OCI-LY3 (cell line): ENCODE data around the gene CCDC106.

ENCODE experiments used
- H2AFZ ChIP-seq: fragments of 200-600, 300-600 bp; shearing (Covaris generic); 2 replicates; pipeline ENCODE4 v1.6.0; 2014; ENCODE audit warnings: antibody characterized with exemption, low read depth, low read length
- H3K27ac ChIP-seq: fragments of 200-600, 300-600 bp; sonication (generic); 2 replicates; pipeline ENCODE4 v1.5.1; 2014; ENCODE audit warnings: mild to moderate bottlenecking, low read length, moderate library complexity, mixed read lengths
- H3K27me3 ChIP-seq: fragments of 200-600, 300-600 bp; sonication (generic); 2 replicates; pipeline ENCODE4 v1.6.1; 2014; ENCODE audit warnings: low read depth, low read length, mixed read lengths
- H3K36me3 ChIP-seq: fragments of 200-600, 300-600 bp; sonication (generic); replicated peaks from 2 replicates; pipeline ENCODE3; 2014; ENCODE audit warnings: low read depth, low read length, mixed read lengths
- H3K4me1 ChIP-seq: fragments of 300-600, 200-600 bp; sonication (generic); 2 replicates; pipeline ENCODE4 v1.6.1; 2014; ENCODE audit warnings: low read length, mixed read lengths
- H3K4me2 ChIP-seq: fragments of 200-600, 300-600 bp; sonication (generic); 2 replicates; pipeline ENCODE4 v1.6.1; 2014; ENCODE audit warnings: low read length, mixed read lengths
- H3K4me3 ChIP-seq: fragments of 300-600, 200-600 bp; sonication (generic); 2 replicates; pipeline ENCODE4 v1.5.1; 2014; ENCODE audit warnings: antibody characterized with exemption, mild to moderate bottlenecking, low read length, moderate library complexity
- H3K79me2 ChIP-seq: fragments of 300-600, 200-600 bp; shearing (Covaris generic); 2 replicates; pipeline ENCODE4 v1.6.1; 2014; ENCODE audit warnings: mild to moderate bottlenecking, low read length, mixed read lengths
- H3K9ac ChIP-seq: fragments of 300-600, 200-600 bp; shearing (Covaris generic); 2 replicates; pipeline ENCODE4 v1.6.0; 2014; ENCODE audit warnings: mild to moderate bottlenecking, low read length, moderate library complexity
- H3K9me3 ChIP-seq: fragments of 200-600, 300-600 bp; shearing (Covaris generic); 2 replicates; pipeline ENCODE4 v1.6.1; 2014; ENCODE audit warnings: low read length, mixed read lengths; ENCODE audit not compliant: insufficient read depth
- H4K20me1 ChIP-seq: fragments of 200-600, 300-600 bp; sonication (generic); 2 replicates; pipeline ENCODE4 v1.6.1; 2016; ENCODE audit warnings: low read length, mixed read lengths; ENCODE audit not compliant: insufficient read depth
- CTCF ChIP-seq: fragments of 200-600, 300-600 bp; sonication (generic); IDR thresholded peaks from 2 replicates; pipeline ENCODE4 v1.5.1; 2014; ENCODE audit warnings: antibody characterized with exemption, low read length, low read depth
- EZH2phosphoT487 ChIP-seq: fragments of 200-600 bp; shearing (Covaris generic); IDR thresholded peaks from 2 replicates; pipeline ENCODE4 v1.6.1; 2018; ENCODE audit warnings: antibody characterized with exemption, mixed run types, low read depth

Gene CCDC106

GRCh38 chr19:55687281-55688201, 39.5 kb downstream of the CCDC106 start:
- Histone ChIP-seq H3K79me2 (peaks cover 64% of the 10 kb centered on the region), H3K4me1 (no peaks in the 10 kb centered on the region), H3K9ac (no peak overlapping the region), H3K27me3 (no peaks in the 10 kb centered on the region), H3K4me3 (no peak overlapping the region), H3K27ac (no peak overlapping the region), H3K9me3 (no peaks in the 10 kb centered on the region), H3K4me2 (no peak overlapping the region), H4K20me1 (peaks cover 76% of the 10 kb centered on the region), H3K36me3 (peaks cover 70% of the 10 kb centered on the region), H2AFZ (no peak overlapping the region)
- TF ChIP-seq EZH2phosphoT487 = no peak

GRCh38 chr19:55688422-55689218, 40.6 kb downstream of the CCDC106 start:
- peaks cover 56% of the 10 kb centered on the region for H3K79me2 ChIP-seq
- H3K9me3 ChIP-seq = no peaks in the 10 kb centered on the region
- H3K27me3 ChIP-seq = no peaks in the 10 kb centered on the region
- no peak overlapping the region for H3K9ac ChIP-seq
- no peak overlapping the region for H3K4me3 ChIP-seq
- H3K4me2 ChIP-seq = no peak overlapping the region
- H3K4me1 ChIP-seq = no peaks in the 10 kb centered on the region
- peaks cover 74% of the 10 kb centered on the region for H4K20me1 ChIP-seq
- no peak overlapping the region for H3K27ac ChIP-seq
- H2AFZ ChIP-seq = no peak overlapping the region
- TF ChIP-seq CTCF = no peak
- TF ChIP-seq EZH2phosphoT487 = no peak
- H3K36me3 ChIP-seq = peaks cover 80% of the 10 kb centered on the region

- TF ChIP-seq EZH2phosphoT487 (no peak), CTCF (no peak)
- H4K20me1 ChIP-seq = peaks cover 65% of the 10 kb centered on the region
- peaks cover 79% of the 10 kb centered on the region for H3K36me3 ChIP-seq
- H3K79me2 ChIP-seq = peaks cover 47% of the 10 kb centered on the region
- no peak overlapping the region for H3K9ac ChIP-seq
- H3K9me3 ChIP-seq = no peaks in the 10 kb centered on the region
- no peak overlapping the region for H3K4me2 ChIP-seq
- H3K27ac ChIP-seq = no peak overlapping the region
- no peaks in the 10 kb centered on the region for H3K4me1 ChIP-seq
- no peak overlapping the region for H2AFZ ChIP-seq
- H3K27me3 ChIP-seq = no peaks in the 10 kb centered on the region
- no peak overlapping the region for H3K4me3 ChIP-seq
Measured at GRCh38 chr19:55689411-55690108, 41.5 kb downstream of the CCDC106 start.

GRCh38 chr19:55690109-55690768, 42.2 kb downstream of the CCDC106 start:
- H3K4me3 ChIP-seq = no peak overlapping the region
- no peak overlapping the region for H3K4me2 ChIP-seq
- no peak overlapping the region for H3K27ac ChIP-seq
- peaks cover 40% of the 10 kb centered on the region for H3K79me2 ChIP-seq
- peaks cover 79% of the 10 kb centered on the region for H3K36me3 ChIP-seq
- no peak overlapping the region for H3K9ac ChIP-seq
- H2AFZ ChIP-seq = no peak overlapping the region
- H3K9me3 ChIP-seq = no peaks in the 10 kb centered on the region
- H4K20me1 ChIP-seq = peaks cover 58% of the 10 kb centered on the region
- H3K4me1 ChIP-seq = no peaks in the 10 kb centered on the region
- no peaks in the 10 kb centered on the region for H3K27me3 ChIP-seq
- TF ChIP-seq EZH2phosphoT487 (no peak), CTCF (no peak)
